ENCODE measurements around the gene CSNK2A1. TPM values are rescaled to one million over a fixed set of nuclear protein-coding genes. Genes with fewer than 3 reads are reported as not detected.

CSNK2A1 gene
- total RNA-seq, 1 donor from 2014 or later, result 129 TPM

DNA sequence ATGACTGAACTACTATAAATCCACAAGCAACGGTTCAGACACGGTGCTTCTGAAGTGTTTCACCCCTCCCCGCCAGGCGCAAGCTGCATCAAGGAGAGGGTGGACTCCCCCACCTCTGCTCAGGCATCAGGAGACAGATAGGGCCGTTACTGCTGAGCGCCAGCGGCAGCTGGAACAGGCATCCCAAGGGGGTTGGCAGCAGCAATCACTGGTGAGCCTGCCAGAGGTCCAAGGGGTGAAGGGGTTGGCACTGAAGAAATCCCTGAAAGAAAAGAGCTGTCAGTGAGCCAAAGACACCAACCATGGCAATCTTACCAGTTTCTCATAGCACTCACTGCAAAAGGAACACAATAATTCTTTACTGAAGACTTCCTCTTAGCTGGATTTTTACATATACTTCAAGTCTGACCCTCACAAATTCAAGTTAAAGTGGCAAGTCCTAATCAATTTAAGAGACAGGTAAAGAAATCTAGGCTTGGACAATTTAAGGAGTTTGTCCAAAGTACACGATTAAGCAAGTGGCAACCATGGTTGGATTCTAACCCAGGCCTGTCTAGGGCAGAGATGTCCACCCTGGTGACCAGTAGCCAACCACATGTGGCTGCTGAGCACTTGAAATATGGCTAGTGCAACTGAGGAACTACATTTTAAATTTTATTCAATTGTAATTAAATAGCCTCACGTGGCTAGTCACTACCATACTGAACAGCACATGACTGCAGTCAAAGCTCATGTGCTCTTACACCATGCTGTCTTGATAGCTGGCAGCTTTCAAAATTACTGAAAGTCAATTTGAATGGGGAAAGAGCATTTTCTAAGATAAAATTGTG is 59.6 kb downstream of the CSNK2A1 start:
- Mint-ChIP-seq H3K27ac (ENCODE audit: unreplicated experiment) (no peak overlapping the region), H3K4me3 (ENCODE audit: unreplicated experiment) (no peak overlapping the region), H3K36me3 (ENCODE audit: unreplicated experiment) (peaks cover 46% of the 10 kb centered on the region), H3K9me3 (ENCODE audit: unreplicated experiment) (no peaks in the 10 kb centered on the region), H3K27me3 (ENCODE audit: unreplicated experiment) (no peaks in the 10 kb centered on the region), H3K4me1 (ENCODE audit: unreplicated experiment) (peaks cover 11% of the 10 kb centered on the region)
- TF ChIP-seq, protein P1, sequence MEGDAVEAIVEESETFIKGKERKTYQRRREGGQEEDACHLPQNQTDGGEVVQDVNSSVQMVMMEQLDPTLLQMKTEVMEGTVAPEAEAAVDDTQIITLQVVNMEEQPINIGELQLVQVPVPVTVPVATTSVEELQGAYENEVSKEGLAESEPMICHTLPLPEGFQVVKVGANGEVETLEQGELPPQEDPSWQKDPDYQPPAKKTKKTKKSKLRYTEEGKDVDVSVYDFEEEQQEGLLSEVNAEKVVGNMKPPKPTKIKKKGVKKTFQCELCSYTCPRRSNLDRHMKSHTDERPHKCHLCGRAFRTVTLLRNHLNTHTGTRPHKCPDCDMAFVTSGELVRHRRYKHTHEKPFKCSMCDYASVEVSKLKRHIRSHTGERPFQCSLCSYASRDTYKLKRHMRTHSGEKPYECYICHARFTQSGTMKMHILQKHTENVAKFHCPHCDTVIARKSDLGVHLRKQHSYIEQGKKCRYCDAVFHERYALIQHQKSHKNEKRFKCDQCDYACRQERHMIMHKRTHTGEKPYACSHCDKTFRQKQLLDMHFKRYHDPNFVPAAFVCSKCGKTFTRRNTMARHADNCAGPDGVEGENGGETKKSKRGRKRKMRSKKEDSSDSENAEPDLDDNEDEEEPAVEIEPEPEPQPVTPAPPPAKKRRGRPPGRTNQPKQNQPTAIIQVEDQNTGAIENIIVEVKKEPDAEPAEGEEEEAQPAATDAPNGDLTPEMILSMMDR (IDR thresholded peaks at IDR 0.05), result no peak
- no peak for DNase-seq (ENCODE audit: extremely low spot score, unreplicated experiment)

DNA sequence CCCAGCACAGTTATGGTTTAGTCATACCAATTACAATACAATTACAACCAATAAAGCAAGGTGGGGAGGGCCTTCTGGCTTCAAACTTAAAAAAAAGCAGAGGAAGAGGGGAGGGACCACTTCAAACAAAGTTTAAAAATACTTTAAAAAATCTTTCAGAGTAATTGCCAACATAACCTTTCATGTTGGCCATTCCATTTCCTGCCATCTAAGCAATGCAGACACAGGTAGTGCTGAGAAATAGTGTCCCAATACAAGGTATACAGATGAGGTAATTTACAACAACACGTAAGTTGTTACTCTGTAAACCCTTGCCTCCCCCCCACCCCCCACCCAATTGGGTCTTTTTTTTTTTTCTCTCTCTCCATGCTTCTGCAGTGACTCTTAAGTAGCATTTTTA is 62.4 kb downstream of the CSNK2A1 start:
- H3K27me3 Mint-ChIP-seq (ENCODE audit: unreplicated experiment), result no peaks in the 10 kb centered on the region
- peaks cover 17% of the 10 kb centered on the region for H3K4me1 Mint-ChIP-seq (ENCODE audit: unreplicated experiment)
- DNase-seq (ENCODE audit: extremely low spot score, unreplicated experiment), result no peak
- H3K9me3 Mint-ChIP-seq (ENCODE audit: unreplicated experiment), result no peaks in the 10 kb centered on the region
- no peak overlapping the region for H3K27ac Mint-ChIP-seq (ENCODE audit: unreplicated experiment)
- TF ChIP-seq, protein P1 (IDR thresholded peaks at IDR 0.05), result no peak
- no peak overlapping the region for H3K4me3 Mint-ChIP-seq (ENCODE audit: unreplicated experiment)
- H3K36me3 Mint-ChIP-seq (ENCODE audit: unreplicated experiment), result peaks cover 31% of the 10 kb centered on the region

GRCh38 chr20:480044-480443 is 63.5 kb downstream of the CSNK2A1 start:
- no peaks in the 10 kb centered on the region for H3K9me3 Mint-ChIP-seq (ENCODE audit: unreplicated experiment)
- H3K4me1 Mint-ChIP-seq (ENCODE audit: unreplicated experiment), result peaks cover 17% of the 10 kb centered on the region
- H3K27ac Mint-ChIP-seq (ENCODE audit: unreplicated experiment), result no peak overlapping the region
- no peak for DNase-seq (ENCODE audit: extremely low spot score, unreplicated experiment)
- no peak overlapping the region for H3K4me3 Mint-ChIP-seq (ENCODE audit: unreplicated experiment)
- TF ChIP-seq, protein P1 (IDR thresholded peaks at IDR 0.05), result no peak
- H3K27me3 Mint-ChIP-seq (ENCODE audit: unreplicated experiment), result no peaks in the 10 kb centered on the region
- H3K36me3 Mint-ChIP-seq (ENCODE audit: unreplicated experiment), result peaks cover 33% of the 10 kb centered on the region

- H3K4me3 Mint-ChIP-seq (ENCODE audit: unreplicated experiment), result no peak overlapping the region
- peaks cover 32% of the 10 kb centered on the region for H3K36me3 Mint-ChIP-seq (ENCODE audit: unreplicated experiment)
- TF ChIP-seq, protein P1 (IDR thresholded peaks at IDR 0.05), result no peak
- no peak for DNase-seq (ENCODE audit: extremely low spot score, unreplicated experiment)
- no peaks in the 10 kb centered on the region for H3K9me3 Mint-ChIP-seq (ENCODE audit: unreplicated experiment)
- no peak overlapping the region for H3K27ac Mint-ChIP-seq (ENCODE audit: unreplicated experiment)
- no peaks in the 10 kb centered on the region for H3K27me3 Mint-ChIP-seq (ENCODE audit: unreplicated experiment)
- H3K4me1 Mint-ChIP-seq (ENCODE audit: unreplicated experiment), result peaks cover 17% of the 10 kb centered on the region
Observed at GRCh38 chr20:479487-479886, 64.1 kb downstream of the CSNK2A1 start.

GRCh38 chr20:478949-479429 is 64.6 kb downstream of the CSNK2A1 start:
- H3K9me3 Mint-ChIP-seq (ENCODE audit: unreplicated experiment), result no peaks in the 10 kb centered on the region
- DNase-seq (ENCODE audit: extremely low spot score, unreplicated experiment), result no peak
- H3K4me3 Mint-ChIP-seq (ENCODE audit: unreplicated experiment), result no peak overlapping the region
- TF ChIP-seq, protein P1 (IDR thresholded peaks at IDR 0.05), result peak; percentile 72
- H3K4me1 Mint-ChIP-seq (ENCODE audit: unreplicated experiment), result peaks cover 17% of the 10 kb centered on the region
- H3K27ac Mint-ChIP-seq (ENCODE audit: unreplicated experiment), result peak overlapping the region; percentile 69
- no peaks in the 10 kb centered on the region for H3K27me3 Mint-ChIP-seq (ENCODE audit: unreplicated experiment)
- H3K36me3 Mint-ChIP-seq (ENCODE audit: unreplicated experiment), result peaks cover 30% of the 10 kb centered on the region
